Heart right ventricle (tissue), 16 donors: ENCODE results near the gene PDIA6. TPM values are rescaled to one million over a fixed set of nuclear protein-coding genes. Genes with fewer than 3 reads are reported as not detected.

ENCODE experiments used
- ATAC-seq, 8 donors: fragments of 200-7000 bp; cut with Tn5 transposase; one replicate each; pipeline ENCODE4 v1.9.1; 2020; ENCODE audit warnings: mild to moderate bottlenecking in 8 of 8, moderate library complexity in 8 of 8, moderate number of reproducible peaks in 1 of 8
- DNase-seq, 2 donors: peaks; one replicate each; pipeline ENCODE4 v3.0.0-alpha.2; 2020
- H3K27ac ChIP-seq, 10 donors: fragments of 200-600 bp; sonication (generic) in 2 of 10; one replicate each; pipeline versions ENCODE4 v1.5.0 to v1.8.0; 2020 to 2022; ENCODE audit warnings: mild to moderate bottlenecking in 3 of 10
- H3K27me3 ChIP-seq, 7 donors: fragments of 200-600 bp; one replicate each; pipeline ENCODE4 v1.8.0; 2021 to 2022; ENCODE audit warnings: mild to moderate bottlenecking in 2 of 7
- H3K36me3 ChIP-seq, 9 donors: fragments of 200-600 bp; sonication (generic) in 1 of 9; one replicate each; pipeline versions ENCODE4 v1.5.0 to v1.8.0; 2020 to 2022; ENCODE audit warnings: mild to moderate bottlenecking in 2 of 9
- H3K4me1 ChIP-seq, 9 donors: fragments of 200-600 bp; sonication (generic) in 1 of 9; one replicate each; pipeline versions ENCODE4 v1.5.0 to v1.8.0; 2020 to 2022; ENCODE audit warnings: mild to moderate bottlenecking in 4 of 9
- H3K4me3 ChIP-seq, 10 donors: fragments of 200-600 bp; sonication (generic) in 2 of 10; one replicate each; pipeline versions ENCODE4 v1.5.0 to v1.8.0; 2020 to 2022; ENCODE audit warnings: mild to moderate bottlenecking in 7 of 10, moderate library complexity in 2 of 10
- H3K9me3 ChIP-seq, 11 donors: fragments of 200-600 bp in 10 of 11; sonication (generic) in 2 of 11; one replicate each; pipeline versions ENCODE4 v1.5.0 to v1.8.0; 2013 to 2022; ENCODE audit warnings: mild to moderate bottlenecking in 2 of 11, control low read depth in 1 of 11, moderate library complexity in 1 of 11
- WGBS, 2 donors: extraction: QIAGEN DNeasy Blood & Tissue Kit; methylation state at CpG; one replicate each; pipeline ENCODE4 v1.1.7; 2013; ENCODE audit warnings: inconsistent platforms in 1 of 2; 5-methylcytosine and 5-hydroxymethylcytosine counted together
- intact Hi-C, 10 donors: fragments of 100-400 bp; cut with DNase I; formaldehyde crosslinking; loops; one replicate each; pipeline versions ENCODE4 v1.11.1 to v1.14.2; 2022
- polyA plus RNA-seq, 2 donors: library from polyadenylated mRNA; stranded (reverse); fragments of 200-250 nt; gene quantifications; one replicate each; pipeline ENCODE4 v1.2.3, GENCODE V29; 2013
- total RNA-seq, 10 donors: library from RNA; stranded (reverse); fragmentation: NEBNext Ultra II Directional in 3 of 10; extraction: Animal tissue kit (Norgen Biotek cat#: 25700) in 3 of 10; gene quantifications; one replicate each; pipeline versions ENCODE4 v1.2.1 to v1.2.4, GENCODE V29; 2021 to 2023
- TF ChIP-seq, protein P1 (sequence below), 9 donors: fragments of 200-600 bp; sonication (generic) in 2 of 9; IDR thresholded peaks; one replicate each; pipeline versions ENCODE4 v1.5.0 to v1.8.0; 2021 to 2022; ENCODE audit warnings: antibody characterized with exemption in 9 of 9, mild to moderate bottlenecking in 5 of 9, moderate library complexity in 1 of 9
- donor health status: Arrhythmogenic right ventricular cardiomyopathy.
- donor health status: ischemic (EF 13 %, LVEDD 7.1; RV severe dilation, severe dysfunction).
- donor health status: healthy with polysubstance abuse.
- donor health status: DM: no; HTN: yes; CAD: no.
- donor health status: DM: no; HTN: no; CAD: no.
- donor health status: ischemic (EF 25% LVEDD 6.9; RV normal size, moderate dysfunction).
- donor health status: ischemic (EF 25% LVEDD 5.7; RV mildly dilated, moderate dysfunction).
- donor health status: healthy.
- donor health status: DM: yes; HTN: yes; CAD: no.
- donor health status: Ischemic cardiomyopathy.
- donor health status: ischemic (EF 35%, LVEDD 5.7; RV mildly dilated, moderate dysfunction).
- donor health status: nonischemic (EF 11% LVEDD 7.7; RV severe dilation, severe dysfunction).
- donor health status: DM: yes; HTN: yes; CAD: no.
- donor health status: PGD.
- donor health status: ischemic (EF 29% LVEDD 5.4; RV normal size, mild dysfunction).
- donor health status: nonischemic (EF 23%, LVEDD 6.1; RV moderate dilation, normal function).

The PDIA6 gene
- total and polyA plus RNA-seq, 12 donors: 24.7 to 317 (median 107) TPM

- intact Hi-C loops: no loop called here
- ATAC-seq: no peak
- 88 to 90% methylated on average over 11 of the region's 11 CpGs for WGBS, 2 donors
- H3K9me3 ChIP-seq: no peaks in the 10 kb centered on the region
- no peaks in the 10 kb centered on the region for H3K36me3 ChIP-seq
- H3K4me1 ChIP-seq: peaks cover 0 to 12% (median 0%) of the 10 kb centered on the region in 9 donors
- no peak overlapping the region for H3K27ac ChIP-seq
- TF ChIP-seq, protein P1, sequence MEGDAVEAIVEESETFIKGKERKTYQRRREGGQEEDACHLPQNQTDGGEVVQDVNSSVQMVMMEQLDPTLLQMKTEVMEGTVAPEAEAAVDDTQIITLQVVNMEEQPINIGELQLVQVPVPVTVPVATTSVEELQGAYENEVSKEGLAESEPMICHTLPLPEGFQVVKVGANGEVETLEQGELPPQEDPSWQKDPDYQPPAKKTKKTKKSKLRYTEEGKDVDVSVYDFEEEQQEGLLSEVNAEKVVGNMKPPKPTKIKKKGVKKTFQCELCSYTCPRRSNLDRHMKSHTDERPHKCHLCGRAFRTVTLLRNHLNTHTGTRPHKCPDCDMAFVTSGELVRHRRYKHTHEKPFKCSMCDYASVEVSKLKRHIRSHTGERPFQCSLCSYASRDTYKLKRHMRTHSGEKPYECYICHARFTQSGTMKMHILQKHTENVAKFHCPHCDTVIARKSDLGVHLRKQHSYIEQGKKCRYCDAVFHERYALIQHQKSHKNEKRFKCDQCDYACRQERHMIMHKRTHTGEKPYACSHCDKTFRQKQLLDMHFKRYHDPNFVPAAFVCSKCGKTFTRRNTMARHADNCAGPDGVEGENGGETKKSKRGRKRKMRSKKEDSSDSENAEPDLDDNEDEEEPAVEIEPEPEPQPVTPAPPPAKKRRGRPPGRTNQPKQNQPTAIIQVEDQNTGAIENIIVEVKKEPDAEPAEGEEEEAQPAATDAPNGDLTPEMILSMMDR (IDR thresholded peaks at IDR 0.05): no peak
- no peak overlapping the region for H3K4me3 ChIP-seq
- no peak for DNase-seq
- peaks cover 0 to 5% (median 0%) of the 10 kb centered on the region in 7 donors for H3K27me3 ChIP-seq
These were observed 53.4 kb downstream of the PDIA6 start for GRCh38 chr2:10759151-10759714.

DNA sequence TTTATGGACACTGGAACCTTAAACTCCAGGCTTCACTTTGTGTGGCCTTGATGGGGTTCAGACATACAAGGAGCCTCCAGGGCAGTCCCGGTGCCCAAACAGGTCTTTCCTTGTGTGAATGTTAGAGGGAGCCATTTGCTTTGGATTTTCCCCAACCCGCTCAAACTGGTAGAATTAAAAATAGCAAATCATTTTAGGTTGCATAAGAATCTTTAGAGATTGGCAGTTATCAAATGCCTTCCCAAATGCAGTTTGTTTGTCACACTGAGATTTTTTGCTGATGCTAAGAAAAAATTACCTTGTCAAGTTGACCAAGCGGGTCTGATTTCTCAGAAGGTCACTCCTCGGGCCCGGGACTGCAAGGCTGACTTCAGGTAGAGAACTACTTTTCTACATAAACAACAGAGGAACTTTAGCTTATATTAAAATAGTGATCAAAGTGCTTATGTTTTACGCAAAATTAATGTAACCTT lies 54.7 kb downstream of the PDIA6 start:
- peaks cover 0 to 4% (median 0%) of the 10 kb centered on the region in 7 donors for H3K27me3 ChIP-seq
- 84 to 88% methylated on average over 6 of the region's 6 CpGs for WGBS, 2 donors
- H3K9me3 ChIP-seq: no peaks in the 10 kb centered on the region
- no peaks in the 10 kb centered on the region for H3K36me3 ChIP-seq
- intact Hi-C loops: no loop called here
- no peak overlapping the region for H3K27ac ChIP-seq
- peaks cover 0 to 8% (median 0%) of the 10 kb centered on the region in 9 donors for H3K4me1 ChIP-seq
- DNase-seq: no peak
- no peak for ATAC-seq
- no peak overlapping the region for H3K4me3 ChIP-seq
- TF ChIP-seq, protein P1 (IDR thresholded peaks at IDR 0.05): no peak

- H3K4me1 ChIP-seq: no peaks in the 10 kb centered on the region
- DNase-seq: no peak
- 60 to 61% methylated on average over 7 of the region's 7 CpGs for WGBS, 2 donors
- H3K9me3 ChIP-seq: no peaks in the 10 kb centered on the region
- no peak overlapping the region for H3K27ac ChIP-seq
- ATAC-seq: no peak
- TF ChIP-seq, protein P1 (IDR thresholded peaks at IDR 0.05): no peak
- no peak overlapping the region for H3K4me3 ChIP-seq
- H3K27me3 ChIP-seq: peaks cover 0 to 4% (median 0%) of the 10 kb centered on the region in 7 donors
- H3K36me3 ChIP-seq: no peaks in the 10 kb centered on the region
- intact Hi-C loops: no loop called here
These were observed 57.0 kb downstream of the PDIA6 start for GRCh38 chr2:10755621-10756020.

DNA sequence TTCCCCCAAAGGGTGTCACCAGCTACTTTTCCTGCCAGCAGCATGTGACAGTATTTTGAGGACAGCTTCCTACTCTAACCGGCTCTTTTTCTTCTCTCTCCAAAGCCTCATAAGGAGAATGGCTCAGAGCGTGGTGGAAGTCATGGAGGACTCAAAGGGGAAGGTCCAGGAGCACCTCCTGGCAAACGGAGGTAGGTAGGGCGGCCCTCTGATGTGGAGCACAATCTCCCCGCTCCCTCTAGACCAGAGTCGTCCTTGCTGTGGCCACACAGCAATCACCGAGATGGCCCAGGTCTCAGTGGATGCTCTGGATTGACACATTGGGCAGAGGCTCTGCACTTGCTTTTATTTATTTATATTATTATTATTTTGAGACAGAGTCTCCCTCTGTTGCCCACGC lies 58.7 kb downstream of the PDIA6 start:
- DNase-seq (no peak), ATAC-seq (no peak)
- intact Hi-C loops: no loop called here
- Histone ChIP-seq H3K27ac (no peak overlapping the region), H3K36me3 (no peaks in the 10 kb centered on the region), H3K27me3 (peaks cover 0 to 6% (median 0%) of the 10 kb centered on the region in 7 donors), H3K4me3 (no peak overlapping the region), H3K4me1 (no peaks in the 10 kb centered on the region), H3K9me3 (no peaks in the 10 kb centered on the region)
- WGBS, 2 donors: 84 to 87% methylated on average over 8 of the region's 8 CpGs
- TF ChIP-seq, protein P1 (IDR thresholded peaks at IDR 0.05): no peak
